ENCODE results near the gene AVPR2. TPM values are rescaled to one million over a fixed set of nuclear protein-coding genes. Genes with fewer than 3 reads are reported as not detected.

AVPR2 gene
- total and polyA plus RNA-seq, 9 of the 15 experiments (the other 6 are each of a cell fraction or from before 2014, with no cell fraction given): not detected

DNA sequence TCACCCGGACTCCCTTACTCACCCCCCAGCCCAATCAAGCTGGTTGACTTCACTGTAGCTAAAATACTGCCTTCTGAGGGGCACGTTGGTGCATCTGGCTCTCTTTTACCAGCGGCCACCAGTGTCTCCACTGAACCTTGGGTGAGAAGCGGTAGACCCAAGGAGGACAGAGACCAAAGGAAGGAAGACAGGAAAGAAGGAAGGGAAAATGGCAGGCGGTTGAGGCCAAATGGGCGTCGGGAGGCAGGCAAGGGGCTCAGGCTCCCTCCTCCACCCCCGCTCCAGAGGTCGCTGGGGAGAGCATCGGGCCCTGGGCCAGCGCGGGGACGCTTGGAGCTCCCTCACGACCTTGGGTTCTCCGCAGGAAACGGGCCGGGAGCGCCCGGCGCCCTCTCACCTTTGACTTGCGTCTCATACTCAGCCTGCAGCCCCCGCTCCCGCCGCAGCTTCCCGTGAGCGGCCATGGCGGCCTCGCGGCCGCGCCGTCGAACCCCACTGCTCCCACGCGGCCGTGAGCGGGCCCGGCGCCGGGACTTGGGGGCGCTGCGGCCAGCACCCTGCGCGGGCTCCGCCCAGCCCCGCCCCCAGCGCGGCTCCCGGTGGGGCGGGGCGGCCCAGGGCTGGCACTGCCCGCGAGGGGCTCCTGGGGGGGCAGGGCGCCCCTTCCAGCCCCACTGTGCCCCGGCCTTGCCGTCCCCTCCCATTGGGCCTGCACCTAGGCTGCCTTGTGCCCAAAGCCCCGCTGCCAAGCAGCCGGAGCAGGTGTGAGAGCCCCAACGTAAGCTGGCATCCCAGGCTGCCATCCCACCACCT lies 21.5 kb downstream of the AVPR2 start, which contains the start of gene ARHGAP4 (continued):
- TF ChIP-seq, protein P1, sequence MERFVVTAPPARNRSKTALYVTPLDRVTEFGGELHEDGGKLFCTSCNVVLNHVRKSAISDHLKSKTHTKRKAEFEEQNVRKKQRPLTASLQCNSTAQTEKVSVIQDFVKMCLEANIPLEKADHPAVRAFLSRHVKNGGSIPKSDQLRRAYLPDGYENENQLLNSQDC (CRISPR knock-in tag; IDR thresholded peaks at IDR 0.05): peak; percentile 63; the same call in 1 of the 2 replicates
- TF ChIP-seq E2F3 (CRISPR knock-in tag; IDR thresholded peaks at IDR 0.05) (peak; percentile 67; the same call in 1 of the 2 replicates), ILK (tag; IDR thresholded peaks at IDR 0.05; ENCODE audit: borderline replicate concordance, low read depth) (no peak), SNIP1 (IDR thresholded peaks at IDR 0.05; ENCODE audit: low read depth) (no peak), ZNF830 (CRISPR knock-in tag; IDR thresholded peaks at IDR 0.05) (no peak), RAD51 (IDR thresholded peaks at IDR 0.05; ENCODE audit: borderline replicate concordance, low read depth) (no peak), TCF7L2 (IDR thresholded peaks at IDR 0.05; ENCODE audit: low read depth, low read length) (no peak), NR2F6 (CRISPR knock-in tag; IDR thresholded peaks at IDR 0.05) (no peak), KLF10 (CRISPR knock-in tag; IDR thresholded peaks at IDR 0.05) (no peak), HNRNPUL1 (IDR thresholded peaks at IDR 0.05; ENCODE audit: low read length) (0 out of 2 replicates have a peak, but pooled peaks have one; percentile 38), KDM2B (CRISPR knock-in tag; IDR thresholded peaks at IDR 0.05) (no peak), ZNF143 (CRISPR knock-in tag; IDR thresholded peaks at IDR 0.05) (no peak), ZBED1 (IDR thresholded peaks at IDR 0.05) (peak; percentile 95), DMBX1 (CRISPR knock-in tag; IDR thresholded peaks at IDR 0.05; ENCODE audit: borderline replicate concordance) (peak; percentile 58; the same call in 1 of the 2 replicates), RB1 (IDR thresholded peaks at IDR 0.05; ENCODE audit: low read depth) (peak; percentile 67; the same call in 1 of the 2 replicates), ZNF551 (CRISPR knock-in tag; IDR thresholded peaks at IDR 0.05) (no peak), IRF2 (CRISPR knock-in tag; IDR thresholded peaks at IDR 0.05) (no peak), HNRNPLL (IDR thresholded peaks at IDR 0.05; ENCODE audit: low read depth, low read length, poor library complexity, severe bottlenecking) (peak; percentile 50), SAFB2 (IDR thresholded peaks at IDR 0.05; ENCODE audit: borderline replicate concordance, low read depth, low read length, severe bottlenecking) (no peak), ZNF274 (IDR thresholded peaks at IDR 0.05; ENCODE audit: borderline replicate concordance, low read depth, low read length) (no peak)
- TF ChIP-seq, protein P2, sequence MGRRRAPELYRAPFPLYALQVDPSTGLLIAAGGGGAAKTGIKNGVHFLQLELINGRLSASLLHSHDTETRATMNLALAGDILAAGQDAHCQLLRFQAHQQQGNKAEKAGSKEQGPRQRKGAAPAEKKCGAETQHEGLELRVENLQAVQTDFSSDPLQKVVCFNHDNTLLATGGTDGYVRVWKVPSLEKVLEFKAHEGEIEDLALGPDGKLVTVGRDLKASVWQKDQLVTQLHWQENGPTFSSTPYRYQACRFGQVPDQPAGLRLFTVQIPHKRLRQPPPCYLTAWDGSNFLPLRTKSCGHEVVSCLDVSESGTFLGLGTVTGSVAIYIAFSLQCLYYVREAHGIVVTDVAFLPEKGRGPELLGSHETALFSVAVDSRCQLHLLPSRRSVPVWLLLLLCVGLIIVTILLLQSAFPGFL (CRISPR knock-in tag; IDR thresholded peaks at IDR 0.05): no peak
- TF ChIP-seq, protein P3, sequence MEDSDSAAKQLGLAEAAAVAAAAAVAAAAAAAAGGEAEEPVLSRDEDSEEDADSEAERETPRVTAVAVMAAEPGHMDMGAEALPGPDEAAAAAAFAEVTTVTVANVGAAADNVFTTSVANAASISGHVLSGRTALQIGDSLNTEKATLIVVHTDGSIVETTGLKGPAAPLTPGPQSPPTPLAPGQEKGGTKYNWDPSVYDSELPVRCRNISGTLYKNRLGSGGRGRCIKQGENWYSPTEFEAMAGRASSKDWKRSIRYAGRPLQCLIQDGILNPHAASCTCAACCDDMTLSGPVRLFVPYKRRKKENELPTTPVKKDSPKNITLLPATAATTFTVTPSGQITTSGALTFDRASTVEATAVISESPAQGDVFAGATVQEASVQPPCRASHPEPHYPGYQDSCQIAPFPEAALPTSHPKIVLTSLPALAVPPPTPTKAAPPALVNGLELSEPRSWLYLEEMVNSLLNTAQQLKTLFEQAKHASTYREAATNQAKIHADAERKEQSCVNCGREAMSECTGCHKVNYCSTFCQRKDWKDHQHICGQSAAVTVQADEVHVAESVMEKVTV (CRISPR knock-in tag; IDR thresholded peaks at IDR 0.05): no peak
- TF ChIP-seq, protein P4, sequence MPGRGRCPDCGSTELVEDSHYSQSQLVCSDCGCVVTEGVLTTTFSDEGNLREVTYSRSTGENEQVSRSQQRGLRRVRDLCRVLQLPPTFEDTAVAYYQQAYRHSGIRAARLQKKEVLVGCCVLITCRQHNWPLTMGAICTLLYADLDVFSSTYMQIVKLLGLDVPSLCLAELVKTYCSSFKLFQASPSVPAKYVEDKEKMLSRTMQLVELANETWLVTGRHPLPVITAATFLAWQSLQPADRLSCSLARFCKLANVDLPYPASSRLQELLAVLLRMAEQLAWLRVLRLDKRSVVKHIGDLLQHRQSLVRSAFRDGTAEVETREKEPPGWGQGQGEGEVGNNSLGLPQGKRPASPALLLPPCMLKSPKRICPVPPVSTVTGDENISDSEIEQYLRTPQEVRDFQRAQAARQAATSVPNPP (IDR thresholded peaks at IDR 0.05; ENCODE audit: borderline replicate concordance, insufficient read depth, insufficient read length): no peak
- TF ChIP-seq, protein P5, sequence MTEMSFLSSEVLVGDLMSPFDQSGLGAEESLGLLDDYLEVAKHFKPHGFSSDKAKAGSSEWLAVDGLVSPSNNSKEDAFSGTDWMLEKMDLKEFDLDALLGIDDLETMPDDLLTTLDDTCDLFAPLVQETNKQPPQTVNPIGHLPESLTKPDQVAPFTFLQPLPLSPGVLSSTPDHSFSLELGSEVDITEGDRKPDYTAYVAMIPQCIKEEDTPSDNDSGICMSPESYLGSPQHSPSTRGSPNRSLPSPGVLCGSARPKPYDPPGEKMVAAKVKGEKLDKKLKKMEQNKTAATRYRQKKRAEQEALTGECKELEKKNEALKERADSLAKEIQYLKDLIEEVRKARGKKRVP (CRISPR knock-in tag; IDR thresholded peaks at IDR 0.05): no peak

Measured in K562 (cell line).